Measurements from ENCODE around the gene MX2. TPM values are rescaled to one million over a fixed set of nuclear protein-coding genes. Genes with fewer than 3 reads are reported as not detected.

MX2 gene
- polyA plus RNA-seq, 1 donor from 2014 or later, result not detected

GRCh38 chr21:41345934-41346685, 15.7 kb upstream of the MX2 start:
- Histone ChIP-seq H4K20me1 (ENCODE audit: insufficient read depth) (no peaks in the 10 kb centered on the region), H2AFZ (ENCODE audit: low read depth, low read length) (no peak overlapping the region), H3K79me2 (replicated peaks; ENCODE audit: insufficient read depth, low read length) (no peaks in the 10 kb centered on the region), H3K27me3 (ENCODE audit: insufficient read depth, low read depth, low read length) (no peaks in the 10 kb centered on the region), H3F3A (ENCODE audit: insufficient read depth, low read length, poor library complexity, severe bottlenecking) (no peaks in the 10 kb centered on the region), H3K9ac (ENCODE audit: low read length) (no peak overlapping the region), H3K36me3 (ENCODE audit: insufficient read depth, low read length) (no peaks in the 10 kb centered on the region), H3K9me3 (ENCODE audit: low read length) (no peaks in the 10 kb centered on the region), H3K4me2 (ENCODE audit: low read length) (no peak overlapping the region), H3K4me3 (ENCODE audit: low read length) (no peak overlapping the region), H3K9me2 (ENCODE audit: insufficient read depth, low read length) (no peaks in the 10 kb centered on the region), H3K27ac (ENCODE audit: low read length) (no peak overlapping the region)
- TF ChIP-seq MXI1 (conservative IDR thresholded peaks at IDR 0.05; ENCODE audit: poor library complexity, severe bottlenecking) (no peak), EP300 (conservative IDR thresholded peaks at IDR 0.05; ENCODE audit: poor library complexity, severe bottlenecking) (no peak), POLR2AphosphoS5 (IDR thresholded peaks at IDR 0.05) (no peak), REST (IDR thresholded peaks at IDR 0.05; ENCODE audit: borderline replicate concordance) (no peak), EZH2 (IDR thresholded peaks at IDR 0.05; ENCODE audit: borderline replicate concordance, insufficient read depth, low read length, poor library complexity, severe bottlenecking) (no peak), RAD21 (conservative IDR thresholded peaks at IDR 0.05) (no peak), SMC3 (conservative IDR thresholded peaks at IDR 0.05; ENCODE audit: poor library complexity) (no peak), TAF1 (IDR thresholded peaks at IDR 0.05; ENCODE audit: low read depth) (no peak)
- TF ChIP-seq, protein P1, sequence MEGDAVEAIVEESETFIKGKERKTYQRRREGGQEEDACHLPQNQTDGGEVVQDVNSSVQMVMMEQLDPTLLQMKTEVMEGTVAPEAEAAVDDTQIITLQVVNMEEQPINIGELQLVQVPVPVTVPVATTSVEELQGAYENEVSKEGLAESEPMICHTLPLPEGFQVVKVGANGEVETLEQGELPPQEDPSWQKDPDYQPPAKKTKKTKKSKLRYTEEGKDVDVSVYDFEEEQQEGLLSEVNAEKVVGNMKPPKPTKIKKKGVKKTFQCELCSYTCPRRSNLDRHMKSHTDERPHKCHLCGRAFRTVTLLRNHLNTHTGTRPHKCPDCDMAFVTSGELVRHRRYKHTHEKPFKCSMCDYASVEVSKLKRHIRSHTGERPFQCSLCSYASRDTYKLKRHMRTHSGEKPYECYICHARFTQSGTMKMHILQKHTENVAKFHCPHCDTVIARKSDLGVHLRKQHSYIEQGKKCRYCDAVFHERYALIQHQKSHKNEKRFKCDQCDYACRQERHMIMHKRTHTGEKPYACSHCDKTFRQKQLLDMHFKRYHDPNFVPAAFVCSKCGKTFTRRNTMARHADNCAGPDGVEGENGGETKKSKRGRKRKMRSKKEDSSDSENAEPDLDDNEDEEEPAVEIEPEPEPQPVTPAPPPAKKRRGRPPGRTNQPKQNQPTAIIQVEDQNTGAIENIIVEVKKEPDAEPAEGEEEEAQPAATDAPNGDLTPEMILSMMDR (IDR thresholded peaks at IDR 0.05; ENCODE audit: poor library complexity, severe bottlenecking), result no peak

DNA sequence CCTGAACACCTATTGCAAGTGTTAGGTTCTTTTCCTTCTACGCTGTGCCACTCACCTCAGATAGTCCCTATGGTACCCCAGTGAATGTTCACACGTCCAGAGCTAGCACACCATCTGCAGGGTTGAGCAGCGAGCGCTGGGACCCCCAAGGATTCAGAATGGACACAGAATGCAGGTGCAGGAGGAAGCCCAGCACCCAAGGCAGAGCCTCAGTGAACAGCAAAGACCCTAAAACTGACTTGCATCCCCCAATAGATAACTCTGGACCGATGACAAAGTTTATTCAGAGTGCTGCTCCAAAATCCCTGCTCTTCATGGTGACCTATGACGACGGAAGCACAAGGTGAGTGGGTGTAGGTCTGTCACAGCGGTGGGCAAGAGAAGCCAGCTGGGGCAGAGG, 15.1 kb upstream of the MX2 start:
- H3K36me3 ChIP-seq (ENCODE audit: insufficient read depth, low read length), result no peaks in the 10 kb centered on the region
- no peaks in the 10 kb centered on the region for H4K20me1 ChIP-seq (ENCODE audit: insufficient read depth)
- no peaks in the 10 kb centered on the region for H3K79me2 ChIP-seq (replicated peaks; ENCODE audit: insufficient read depth, low read length)
- no peaks in the 10 kb centered on the region for H3K9me2 ChIP-seq (ENCODE audit: insufficient read depth, low read length)
- H3K9me3 ChIP-seq (ENCODE audit: low read length), result no peaks in the 10 kb centered on the region
- no peak overlapping the region for H3K4me3 ChIP-seq (ENCODE audit: low read length)
- H2AFZ ChIP-seq (ENCODE audit: low read depth, low read length), result no peak overlapping the region
- H3K27ac ChIP-seq (ENCODE audit: low read length), result no peak overlapping the region
- TF ChIP-seq, protein P1 (IDR thresholded peaks at IDR 0.05; ENCODE audit: poor library complexity, severe bottlenecking), result no peak
- TF ChIP-seq EZH2 (IDR thresholded peaks at IDR 0.05; ENCODE audit: borderline replicate concordance, insufficient read depth, low read length, poor library complexity, severe bottlenecking), result no peak
- TF ChIP-seq EP300 (conservative IDR thresholded peaks at IDR 0.05; ENCODE audit: poor library complexity, severe bottlenecking), result no peak
- no peak for TF ChIP-seq MXI1 (conservative IDR thresholded peaks at IDR 0.05; ENCODE audit: poor library complexity, severe bottlenecking)
- no peak for TF ChIP-seq REST (IDR thresholded peaks at IDR 0.05; ENCODE audit: borderline replicate concordance)
- TF ChIP-seq RAD21 (conservative IDR thresholded peaks at IDR 0.05), result no peak
- TF ChIP-seq TAF1 (IDR thresholded peaks at IDR 0.05; ENCODE audit: low read depth), result no peak
- TF ChIP-seq SMC3 (conservative IDR thresholded peaks at IDR 0.05; ENCODE audit: poor library complexity), result no peak
- TF ChIP-seq POLR2AphosphoS5 (IDR thresholded peaks at IDR 0.05), result no peak
- no peaks in the 10 kb centered on the region for H3K27me3 ChIP-seq (ENCODE audit: insufficient read depth, low read depth, low read length)
- H3K9ac ChIP-seq (ENCODE audit: low read length), result no peak overlapping the region
- H3K4me2 ChIP-seq (ENCODE audit: low read length), result no peak overlapping the region
- H3F3A ChIP-seq (ENCODE audit: insufficient read depth, low read length, poor library complexity, severe bottlenecking), result no peaks in the 10 kb centered on the region

All from neural cell (in vitro differentiated cells).